Stimulated activated naive CD4-positive, alpha-beta T cell (primary cell): ENCODE measurements around the gene FBLL1.
"Not testable (repeated sequence)": the region's sequence is repeated elsewhere in the genome, so short reads cannot be mapped to it uniquely, and the experiment has no call there.

Experiments used
- DNase-seq, 6 experiments: peaks; one replicate each; lab custom pipeline; 2025; lab: John Stamatoyannopoulos, UW

The FBLL1 gene

GRCh38 chr5:168552146-168552545 is 23.0 kb downstream of the FBLL1 start:
- DNase-seq = no peak

- no peak for DNase-seq
Observed at GRCh38 chr5:168553377-168554130, 24.4 kb downstream of the FBLL1 start.

GRCh38 chr5:168557389-168557788 is 28.3 kb downstream of the FBLL1 start:
- DNase-seq = no peak

GRCh38 chr5:168562279-168562678 is 33.2 kb downstream of the FBLL1 start:
- DNase-seq = no peak

- DNase-seq = no peak
Observed at GRCh38 chr5:168563959-168564358, 34.9 kb downstream of the FBLL1 start.

GRCh38 chr5:168568738-168569137 is 39.6 kb downstream of the FBLL1 start:
- DNase-seq = no peak

GRCh38 chr5:168570490-168571328 is 41.6 kb downstream of the FBLL1 start:
- DNase-seq = no peak

- not testable (repeated sequence) for DNase-seq
Observed at GRCh38 chr5:168573663-168574062, 44.6 kb downstream of the FBLL1 start.

GRCh38 chr5:168574156-168574555 is 45.1 kb downstream of the FBLL1 start:
- not testable (repeated sequence) for DNase-seq

- no peak for DNase-seq
Observed at GRCh38 chr5:168575391-168576372, 46.6 kb downstream of the FBLL1 start.

GRCh38 chr5:168578006-168578405 is 48.9 kb downstream of the FBLL1 start:
- no peak for DNase-seq

- DNase-seq = peak in 3 of 6 experiments; percentile 30 to 49 (median 33)
Observed at GRCh38 chr5:168578538-168579487, 49.7 kb downstream of the FBLL1 start, which contains the start of gene PANK3. Gene PANK3, minus strand, starts transcription at chr5:168579368. Its CDS starts 85 bp downstream, at chr5:168579283.

- peak; percentile 92 to 96 (median 94) for DNase-seq
Observed at GRCh38 chr5:168579488-168580226, 50.6 kb downstream of the FBLL1 start.

GRCh38 chr5:168580227-168580508 is 51.1 kb downstream of the FBLL1 start:
- no peak for DNase-seq
